NCI-H187 (cell line): ENCODE data around the gene ATP6V1G1.
"Not testable (repeated sequence)": the region's sequence is repeated elsewhere in the genome, so short reads cannot be mapped to it uniquely, and the experiment has no call there.

ENCODE experiments used
- DNase-seq, 2 experiments: peaks; one replicate each; lab custom pipeline; 2025; lab: John Stamatoyannopoulos, UW

The ATP6V1G1 gene

GRCh38 chr9:114587345-114588202 lies at the start of gene ATP6V1G1:
TSS of gene ATP6V1G1 (plus strand) at chr9:114587769. CDS start at chr9:114587839, 70 bp downstream.
- peak; percentile 84 to 93 for DNase-seq

GRCh38 chr9:114538241-114538640 lies 49.3 kb upstream of the ATP6V1G1 start:
- DNase-seq = no peak

DNA sequence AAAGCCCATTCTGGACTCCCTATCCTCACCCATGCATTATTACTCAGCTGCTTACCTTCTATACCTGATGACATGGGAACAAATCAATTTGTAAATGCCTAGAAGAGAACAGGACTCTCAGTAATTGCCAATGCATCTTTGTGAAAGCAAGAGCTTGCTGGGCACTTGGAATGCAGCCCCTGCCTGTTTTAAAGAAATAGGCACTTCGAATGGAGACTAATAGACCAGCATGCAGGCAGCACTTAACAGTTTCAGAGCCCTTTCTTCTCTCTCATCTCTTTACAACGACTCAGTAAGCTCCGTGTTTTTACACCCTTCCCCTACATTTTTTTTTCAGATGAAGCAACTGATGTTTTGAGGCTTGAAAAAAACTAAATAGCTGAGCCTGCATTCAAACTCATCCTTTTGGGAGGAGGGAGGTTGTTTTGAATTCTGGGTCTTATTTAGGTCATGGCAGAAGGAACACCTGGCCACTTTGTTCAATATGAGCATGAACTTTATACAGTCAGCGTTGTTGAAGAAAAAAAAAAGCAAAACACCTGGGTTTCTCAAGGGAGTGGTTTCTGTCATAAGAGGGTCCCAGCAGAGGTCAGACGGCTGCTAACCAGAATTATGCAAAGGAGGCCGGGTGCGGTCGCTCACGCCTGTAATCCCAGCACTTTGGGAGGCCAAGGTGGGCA lies 47.7 kb upstream of the ATP6V1G1 start:
- no peak for DNase-seq

GRCh38 chr9:114545055-114545454 lies 42.5 kb upstream of the ATP6V1G1 start:
- no peak for DNase-seq

DNA sequence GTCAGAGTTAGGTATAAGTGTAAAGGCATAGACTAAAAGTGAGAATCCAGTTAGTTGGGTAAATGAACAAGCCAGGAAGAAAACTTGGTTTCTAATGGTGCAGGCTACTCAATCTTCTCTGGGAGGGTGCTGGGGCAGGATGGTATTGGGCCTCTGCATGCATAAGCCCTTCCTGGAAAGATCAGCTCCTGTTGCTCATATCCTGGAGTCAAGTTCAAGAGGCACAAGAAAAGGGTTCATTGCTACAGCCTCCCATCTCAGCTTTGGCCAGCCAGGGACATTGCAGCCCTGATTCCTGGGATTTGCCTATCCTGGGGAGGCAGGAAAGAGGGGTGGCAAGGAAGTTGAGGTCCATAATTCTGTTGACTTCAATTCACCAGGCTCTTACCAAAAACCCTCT lies 40.7 kb upstream of the ATP6V1G1 start:
- DNase-seq = no peak

- no peak for DNase-seq
These were observed 37.8 kb upstream of the ATP6V1G1 start for GRCh38 chr9:114549697-114550330.

DNA sequence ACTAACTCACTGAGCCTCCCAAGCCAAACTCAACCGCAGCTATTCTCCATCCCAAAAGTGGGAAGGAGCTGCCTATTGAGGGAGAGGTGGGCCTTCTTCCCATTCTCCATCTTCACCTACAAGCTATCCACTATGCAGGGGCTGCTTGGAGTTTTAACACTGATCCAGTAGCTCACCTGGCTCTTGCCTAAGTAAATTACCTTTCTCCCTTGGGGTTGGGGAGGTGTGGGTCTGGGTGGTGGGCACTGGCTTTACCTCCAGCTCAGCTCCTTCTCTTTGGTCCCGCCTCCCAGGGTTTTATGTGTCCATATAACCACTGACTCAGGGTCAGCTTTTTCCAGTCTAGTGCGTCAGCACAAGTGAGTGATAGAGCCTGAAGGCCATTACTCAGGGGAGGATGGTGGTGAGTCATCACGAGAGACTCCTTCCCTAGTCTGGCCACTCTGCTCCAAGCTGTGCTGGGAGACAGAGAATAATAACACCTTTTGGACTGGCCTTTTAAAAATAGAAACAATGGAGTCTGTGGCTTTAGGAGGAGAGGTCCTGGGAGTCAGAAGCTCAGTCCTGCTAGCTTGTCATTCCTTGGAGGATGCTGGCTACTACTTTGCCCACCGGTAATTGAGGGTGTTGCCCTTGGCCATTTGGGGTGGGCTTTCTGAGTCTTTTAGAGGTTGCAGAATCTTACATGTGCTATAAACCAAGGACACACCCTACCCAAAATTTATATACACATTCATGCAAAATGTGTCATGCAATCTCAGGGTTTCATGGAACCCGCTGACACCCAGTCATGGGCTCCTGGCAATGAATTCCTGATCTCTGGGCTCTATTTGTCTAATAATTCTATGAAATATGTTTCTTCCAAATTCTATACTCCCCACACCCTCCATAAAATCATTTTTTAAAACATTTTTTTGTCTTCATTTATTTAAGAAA lies 35.6 kb upstream of the ATP6V1G1 start:
- no peak for DNase-seq

GRCh38 chr9:114552706-114553105 lies 34.9 kb upstream of the ATP6V1G1 start:
- DNase-seq = no peak

GRCh38 chr9:114553202-114553601 lies 34.4 kb upstream of the ATP6V1G1 start:
- DNase-seq = no peak

DNA sequence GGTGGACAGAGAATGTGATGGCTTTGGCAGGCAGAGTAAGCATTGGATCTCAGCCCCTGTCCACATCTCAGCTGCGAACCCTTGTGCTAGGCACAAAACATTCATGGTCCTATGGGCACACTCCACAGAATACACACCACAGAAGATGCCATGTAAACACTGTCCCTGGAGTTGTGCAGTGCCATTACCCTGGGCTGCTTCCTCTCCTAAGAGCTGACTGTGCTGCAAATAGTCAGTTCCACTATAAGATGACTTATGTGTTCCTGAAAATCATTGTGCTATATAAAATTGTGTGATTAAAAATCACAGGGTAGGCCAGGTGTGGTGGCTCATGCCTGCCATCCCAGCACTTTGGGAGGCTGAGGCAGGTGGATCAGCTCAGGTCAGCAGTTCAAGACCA lies 31.9 kb upstream of the ATP6V1G1 start:
- no peak for DNase-seq

- no peak for DNase-seq
These were observed 29.4 kb upstream of the ATP6V1G1 start for GRCh38 chr9:114558027-114558675.

DNA sequence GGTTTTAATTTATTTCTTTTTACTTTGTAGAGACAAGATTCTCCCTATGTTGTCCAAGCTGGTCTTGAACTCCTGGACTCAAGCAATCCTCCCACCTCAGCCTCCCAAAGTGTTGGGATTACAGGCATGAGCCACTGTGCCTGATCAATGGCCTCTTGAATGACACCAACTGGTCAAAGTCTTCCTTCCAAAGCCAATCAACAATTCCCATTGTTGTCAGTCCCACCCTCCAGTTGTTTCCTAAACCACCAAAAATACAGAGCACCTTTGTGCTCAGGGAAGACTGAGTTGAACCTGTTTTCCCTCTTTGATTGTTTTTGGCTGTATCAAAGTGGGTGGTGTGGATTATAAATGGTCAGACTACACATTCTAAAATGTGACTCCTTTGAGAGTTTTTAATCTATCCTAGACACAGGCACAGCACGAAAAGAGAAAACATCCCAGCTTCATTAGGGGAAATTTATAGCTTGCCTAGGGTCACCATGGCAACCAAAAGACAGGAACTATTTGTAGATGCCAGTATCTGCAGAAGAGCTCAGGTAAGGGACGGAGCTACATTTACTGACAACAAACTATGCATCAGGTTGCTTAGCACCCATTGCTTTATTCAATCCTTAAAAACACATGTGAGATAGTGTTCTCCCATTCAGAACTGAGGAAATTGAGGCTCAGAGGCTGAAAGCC lies 27.6 kb upstream of the ATP6V1G1 start:
- no peak for DNase-seq

DNA sequence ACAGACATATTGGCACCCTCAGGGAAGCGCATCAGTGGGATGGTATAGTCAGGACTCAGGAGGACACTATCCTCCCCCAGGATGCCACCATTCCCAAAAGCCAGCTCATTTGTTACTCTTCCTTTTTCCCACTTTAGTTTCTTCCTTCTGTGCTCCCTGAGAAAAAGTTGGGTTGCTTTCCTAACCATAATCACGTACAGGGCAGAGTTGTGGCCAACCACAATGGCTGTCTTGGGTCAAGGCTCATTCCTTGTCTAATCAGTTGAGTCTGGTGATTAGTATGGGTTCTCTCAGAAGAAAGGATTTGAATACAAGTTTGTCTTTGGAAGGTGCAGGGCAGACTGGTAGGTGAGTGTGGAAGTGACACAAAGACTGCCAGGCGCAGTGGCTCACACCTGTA lies 26.6 kb upstream of the ATP6V1G1 start:
- no peak for DNase-seq

- no peak for DNase-seq
These were observed 25.8 kb upstream of the ATP6V1G1 start for GRCh38 chr9:114561771-114562170.

DNA sequence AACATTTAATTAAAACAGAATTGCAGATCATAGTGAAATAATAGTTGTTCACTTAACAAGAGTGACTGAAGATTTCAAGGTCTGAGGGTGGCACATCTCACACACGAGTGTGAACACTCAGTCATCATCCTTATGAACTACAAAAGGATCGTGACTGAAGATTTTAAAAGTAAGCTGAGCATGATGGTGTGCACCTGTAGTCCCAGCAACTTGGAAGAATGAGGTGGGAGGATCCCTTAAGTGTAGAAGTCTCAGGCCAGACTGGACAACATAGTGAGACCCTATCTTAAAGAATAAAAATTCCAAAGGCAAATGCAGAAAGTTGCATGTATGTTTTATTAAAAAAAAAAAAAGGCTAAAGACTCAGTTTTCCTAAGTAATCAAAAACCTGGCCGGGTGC lies 22.4 kb upstream of the ATP6V1G1 start:
- no peak for DNase-seq

GRCh38 chr9:114570742-114571141 lies 16.8 kb upstream of the ATP6V1G1 start:
- DNase-seq = no peak

DNA sequence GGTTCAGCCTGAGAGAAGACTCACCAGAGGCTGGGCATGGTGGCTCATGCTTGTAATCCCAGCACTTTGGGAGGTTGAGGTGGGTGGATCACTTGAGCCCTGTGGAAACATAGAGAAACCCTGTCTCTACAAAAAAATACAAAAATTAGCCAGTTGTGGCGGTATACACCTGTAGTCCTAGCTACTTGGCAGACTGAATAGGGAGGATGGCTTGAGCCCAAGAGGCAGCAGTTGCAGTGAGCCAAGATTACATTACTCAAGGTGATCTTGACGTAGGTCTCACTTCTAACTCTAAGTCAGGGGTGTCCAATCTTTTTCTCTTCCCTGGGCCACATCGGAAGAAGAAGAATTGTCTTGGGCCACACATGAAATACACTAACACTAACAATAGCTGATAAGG lies 16.2 kb upstream of the ATP6V1G1 start:
- DNase-seq = no peak

DNA sequence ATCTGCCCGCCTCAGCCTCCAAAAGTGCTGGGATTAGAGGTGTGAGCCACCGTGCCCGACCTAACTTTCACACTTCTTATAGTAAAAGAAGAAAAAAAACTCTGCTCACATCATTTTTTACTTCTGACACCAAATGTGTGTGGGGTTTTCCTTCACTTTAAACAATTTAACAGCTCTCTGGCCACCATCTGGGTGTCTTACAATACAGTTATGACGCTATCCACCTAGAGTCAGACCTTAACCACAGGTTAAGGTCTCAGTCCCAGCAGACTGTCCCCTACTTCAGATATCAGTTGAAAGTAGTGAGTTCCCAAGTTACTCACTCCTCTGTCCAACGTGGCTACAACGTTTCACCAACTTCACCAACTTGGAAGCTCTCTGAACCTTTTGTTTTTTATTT lies 15.4 kb upstream of the ATP6V1G1 start:
- DNase-seq = no peak

DNA sequence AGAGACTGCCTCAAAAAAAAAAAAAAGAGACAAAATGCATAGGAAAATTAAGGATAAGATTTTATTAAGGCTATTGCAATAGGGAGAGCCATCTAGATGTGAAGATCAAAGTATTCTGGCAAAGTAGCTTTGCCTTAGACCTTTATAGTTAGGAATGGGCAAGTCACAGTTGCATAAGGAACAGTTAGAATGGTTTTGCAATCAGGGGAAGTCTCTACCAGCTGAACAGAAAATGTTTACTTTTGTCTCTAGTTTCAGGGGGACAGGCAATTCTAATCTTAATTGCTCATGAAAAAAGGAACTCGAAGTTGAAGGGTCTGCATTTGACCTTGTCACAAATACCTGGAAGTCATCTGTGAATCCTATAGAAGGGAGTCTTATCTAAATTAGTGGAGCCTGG lies 13.1 kb upstream of the ATP6V1G1 start:
- DNase-seq = no peak

DNA sequence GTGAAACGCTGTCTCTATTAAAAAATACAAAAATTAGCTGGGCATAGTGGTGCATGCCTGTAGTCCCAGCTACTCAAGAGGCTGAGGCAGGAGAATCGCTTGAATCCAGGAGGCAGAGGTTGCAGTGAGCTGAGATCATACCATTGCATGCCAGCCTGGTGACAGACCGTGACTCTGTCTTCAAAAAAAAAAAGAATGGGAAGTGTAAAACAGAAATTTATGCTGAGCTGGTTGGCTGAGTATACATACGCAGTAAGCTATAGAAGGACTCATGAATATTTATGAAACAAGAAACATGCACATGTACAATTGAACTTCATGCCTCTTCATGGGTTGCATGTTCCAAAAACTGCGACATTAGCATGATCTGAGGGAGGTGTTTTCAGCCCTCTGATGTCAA lies 10.8 kb upstream of the ATP6V1G1 start:
- not testable (repeated sequence) for DNase-seq

DNA sequence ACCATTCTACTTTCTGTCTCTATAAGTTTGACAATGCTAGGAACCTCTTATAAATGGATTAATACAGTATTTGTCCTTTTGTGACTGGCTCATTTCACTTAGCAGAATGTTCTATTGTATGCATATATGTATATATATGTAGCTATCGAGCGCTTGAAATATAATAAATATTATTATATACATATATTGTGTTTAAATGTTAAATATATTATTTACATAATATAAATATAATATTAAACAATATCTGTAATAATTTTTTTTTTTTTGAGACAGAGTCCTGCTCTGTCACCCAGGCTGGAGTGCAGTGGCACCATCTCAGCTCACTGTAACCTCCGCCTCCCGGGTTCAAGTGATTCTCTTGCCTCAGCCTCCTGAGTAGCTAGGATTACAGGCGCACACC lies 9.4 kb upstream of the ATP6V1G1 start:
- not testable (repeated sequence) for DNase-seq
